Ovary (tissue), 9 donors: ENCODE data around the gene ITIH1. TPM values are rescaled to one million over a fixed set of nuclear protein-coding genes. Genes with fewer than 3 reads are reported as not detected.

Experiments used
- DNase-seq, 5 donors: peaks; one replicate each; pipeline ENCODE4 v3.0.0-alpha.2; 2019 to 2020
- H3K27ac ChIP-seq, 2 donors: fragments of 200-600 bp; one replicate each; pipeline versions ENCODE4 v1.5.1 to v1.8.0; 2019 to 2022
- H3K27me3 ChIP-seq: fragments of 200-600 bp; one replicate; pipeline ENCODE4 v1.8.0; 2022
- H3K36me3 ChIP-seq: fragments of 200-600 bp; sonication (generic); one replicate; pipeline ENCODE4 v1.5.1; 2019
- H3K4me1 ChIP-seq: one replicate; pipeline ENCODE4 v1.8.1; 2013; ENCODE audit warnings: mild to moderate bottlenecking, moderate library complexity; ENCODE audit not compliant: insufficient read depth
- H3K4me3 ChIP-seq: fragments of 200-600 bp; sonication (generic); one replicate; pipeline ENCODE4 v1.5.1; 2017
- H3K9me3 ChIP-seq, 2 donors: fragments of 200-600 bp in 1 of 2; sonication (generic) in 1 of 2; one replicate each; pipeline versions ENCODE4 v1.5.1 to v1.8.1; 2013 to 2019; ENCODE audit warnings: mild to moderate bottlenecking in 1 of 2, moderate library complexity in 1 of 2
- EP300 ChIP-seq: sonication (generic); formaldehyde crosslinking; IDR thresholded peaks from one replicate; pipeline ENCODE4 v1.6.1; 2017; ENCODE audit warnings: antibody characterized with exemption
- POLR2A ChIP-seq: fragments of 450-650 bp; IDR thresholded peaks from one replicate; pipeline ENCODE4 v1.6.1; 2017; ENCODE audit warnings: antibody characterized with exemption, mild to moderate bottlenecking, moderate library complexity
- WGBS, 3 donors: extraction: QIAGEN DNeasy Blood & Tissue Kit in 1 of 3; methylation state at CpG; one replicate each; pipeline versions ENCODE4 v1.1.5 to v1.1.7; 2013 to 2017; 5-methylcytosine and 5-hydroxymethylcytosine counted together
- intact Hi-C, 4 donors: fragments of 100-400 bp; cut with DNase I; formaldehyde crosslinking; loops; one replicate each; pipeline versions ENCODE4 v1.11.0 to v1.15.1; 2022 to 2023
- polyA plus RNA-seq, 2 donors: library from polyadenylated mRNA; stranded (reverse); fragments of 200-250 nt in 1 of 2; fragments of 350-450 nt in 1 of 2; fragmentation: Illumina TruSeq in 1 of 2; extraction: RNeasy Lipid Tissue Mini Kit (QIAGEN cat#74804) in 1 of 2; gene quantifications; one replicate each; pipeline ENCODE4 v1.2.3, GENCODE V29; 2013 to 2014
- total RNA-seq, 7 donors: library from RNA; depleted of rRNA in 2 of 7; stranded (reverse); fragments of >200 nt in 2 of 7; fragmentation: NEBNext Ultra II Directional in 3 of 7; extraction: Animal tissue kit (Norgen Biotek cat#: 25700) in 3 of 7; gene quantifications; one replicate each; pipeline versions ENCODE4 v1.1.0 to v1.2.4, GENCODE V29; 2016 to 2023
- TF ChIP-seq, protein P1 (sequence below), 3 donors: fragments of 450-650 bp in 2 of 3; fragments of 200-600 bp in 1 of 3; IDR thresholded peaks; one replicate each; pipeline versions ENCODE4 v1.5.1 to v1.8.0; 2016 to 2022; ENCODE audit warnings: antibody characterized with exemption in 3 of 3, mild to moderate bottlenecking in 1 of 3
- donor health status: DM: no; HTN: no; CAD: no; lungs with moderate emphysema.
- donor health status: DM: no; HTN: no; CAD: no.
- donor health status: Bipolar disorder and iron deficiency.
- donor health status: DM: yes; HTN: yes; CAD: no.
- donor health status: DM: no; HTN: no; CAD: no.
- donor health status: DM: yes; HTN: yes; CAD: no.

Gene ITIH1
- total and polyA plus RNA-seq, 9 donors, result 0.42 to 0.79 (median 0.49) TPM; not detected in 5

- TF ChIP-seq EP300 (no peak), POLR2A (no peak)
- TF ChIP-seq, protein P1, sequence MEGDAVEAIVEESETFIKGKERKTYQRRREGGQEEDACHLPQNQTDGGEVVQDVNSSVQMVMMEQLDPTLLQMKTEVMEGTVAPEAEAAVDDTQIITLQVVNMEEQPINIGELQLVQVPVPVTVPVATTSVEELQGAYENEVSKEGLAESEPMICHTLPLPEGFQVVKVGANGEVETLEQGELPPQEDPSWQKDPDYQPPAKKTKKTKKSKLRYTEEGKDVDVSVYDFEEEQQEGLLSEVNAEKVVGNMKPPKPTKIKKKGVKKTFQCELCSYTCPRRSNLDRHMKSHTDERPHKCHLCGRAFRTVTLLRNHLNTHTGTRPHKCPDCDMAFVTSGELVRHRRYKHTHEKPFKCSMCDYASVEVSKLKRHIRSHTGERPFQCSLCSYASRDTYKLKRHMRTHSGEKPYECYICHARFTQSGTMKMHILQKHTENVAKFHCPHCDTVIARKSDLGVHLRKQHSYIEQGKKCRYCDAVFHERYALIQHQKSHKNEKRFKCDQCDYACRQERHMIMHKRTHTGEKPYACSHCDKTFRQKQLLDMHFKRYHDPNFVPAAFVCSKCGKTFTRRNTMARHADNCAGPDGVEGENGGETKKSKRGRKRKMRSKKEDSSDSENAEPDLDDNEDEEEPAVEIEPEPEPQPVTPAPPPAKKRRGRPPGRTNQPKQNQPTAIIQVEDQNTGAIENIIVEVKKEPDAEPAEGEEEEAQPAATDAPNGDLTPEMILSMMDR (IDR thresholded peaks at IDR 0.05), result no peak
- no peak overlapping the region for H3K27ac ChIP-seq
- no peaks in the 10 kb centered on the region for H3K27me3 ChIP-seq
- no peak for DNase-seq
- no peaks in the 10 kb centered on the region for H3K36me3 ChIP-seq
- H3K4me3 ChIP-seq, result no peak overlapping the region
- 84 to 94% (median 87%) methylated on average over 11 of the region's 11 CpGs for WGBS, 3 donors
- intact Hi-C loops, result no loop called here
- no peaks in the 10 kb centered on the region for H3K4me1 ChIP-seq
- no peaks in the 10 kb centered on the region for H3K9me3 ChIP-seq
These were observed 9.8 kb downstream of the ITIH1 start for GRCh38 chr3:52787246-52787645.

DNA sequence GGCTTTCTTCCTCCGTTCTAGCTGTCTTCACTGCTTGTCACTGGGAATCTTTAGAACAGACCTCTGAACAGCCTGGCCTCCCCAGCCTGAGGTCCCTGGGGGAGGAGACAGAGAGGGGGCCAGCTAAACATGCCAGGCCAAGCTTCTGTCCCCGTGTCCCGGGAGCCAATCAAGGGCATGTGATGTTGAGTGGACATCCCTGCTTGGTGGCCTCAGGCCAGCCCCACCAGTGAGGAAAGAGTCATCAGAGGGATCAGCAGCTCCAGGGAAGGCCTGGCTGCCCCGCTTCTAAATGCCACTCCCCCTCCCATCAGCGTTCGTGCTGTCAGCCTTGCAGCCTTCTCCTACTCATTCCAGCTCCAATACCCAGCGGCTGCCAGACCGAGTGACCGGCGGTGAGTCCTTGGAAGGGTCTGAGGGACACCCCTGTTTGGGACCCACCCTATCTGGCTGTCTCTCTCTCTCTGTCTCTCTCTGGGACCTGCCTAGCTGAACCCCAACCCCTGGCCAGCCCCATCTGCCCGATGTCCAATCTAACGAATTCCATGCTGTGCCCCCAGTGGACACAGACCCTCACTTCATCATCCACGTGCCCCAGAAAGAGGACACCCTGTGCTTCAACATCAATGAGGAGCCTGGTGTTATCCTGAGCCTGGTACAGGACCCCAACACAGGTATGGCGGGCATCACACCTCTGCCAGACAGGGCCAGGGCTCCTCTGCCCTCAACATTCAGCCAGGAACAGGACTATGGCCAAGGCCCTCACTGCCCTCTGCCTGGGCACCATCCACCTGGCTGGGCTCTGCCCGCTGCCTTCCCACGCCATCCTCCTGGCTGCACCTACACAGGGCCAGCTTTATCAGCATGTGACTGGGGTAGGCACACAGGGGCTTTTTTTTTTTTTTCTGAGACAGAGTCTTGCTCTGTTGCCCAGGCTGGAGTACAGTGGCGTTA is 10.6 kb downstream of the ITIH1 start:
- Histone ChIP-seq H3K9me3 (no peaks in the 10 kb centered on the region), H3K27me3 (no peaks in the 10 kb centered on the region), H3K36me3 (no peaks in the 10 kb centered on the region), H3K4me3 (no peak overlapping the region), H3K27ac (no peak overlapping the region), H3K4me1 (no peaks in the 10 kb centered on the region)
- DNase-seq, result no peak
- TF ChIP-seq, protein P1 (IDR thresholded peaks at IDR 0.05), result no peak
- TF ChIP-seq POLR2A (no peak), EP300 (no peak)
- intact Hi-C loops, result no loop called here
- 49 to 66% (median 53%) methylated on average over 17 of the region's 17 CpGs for WGBS, 3 donors

DNA sequence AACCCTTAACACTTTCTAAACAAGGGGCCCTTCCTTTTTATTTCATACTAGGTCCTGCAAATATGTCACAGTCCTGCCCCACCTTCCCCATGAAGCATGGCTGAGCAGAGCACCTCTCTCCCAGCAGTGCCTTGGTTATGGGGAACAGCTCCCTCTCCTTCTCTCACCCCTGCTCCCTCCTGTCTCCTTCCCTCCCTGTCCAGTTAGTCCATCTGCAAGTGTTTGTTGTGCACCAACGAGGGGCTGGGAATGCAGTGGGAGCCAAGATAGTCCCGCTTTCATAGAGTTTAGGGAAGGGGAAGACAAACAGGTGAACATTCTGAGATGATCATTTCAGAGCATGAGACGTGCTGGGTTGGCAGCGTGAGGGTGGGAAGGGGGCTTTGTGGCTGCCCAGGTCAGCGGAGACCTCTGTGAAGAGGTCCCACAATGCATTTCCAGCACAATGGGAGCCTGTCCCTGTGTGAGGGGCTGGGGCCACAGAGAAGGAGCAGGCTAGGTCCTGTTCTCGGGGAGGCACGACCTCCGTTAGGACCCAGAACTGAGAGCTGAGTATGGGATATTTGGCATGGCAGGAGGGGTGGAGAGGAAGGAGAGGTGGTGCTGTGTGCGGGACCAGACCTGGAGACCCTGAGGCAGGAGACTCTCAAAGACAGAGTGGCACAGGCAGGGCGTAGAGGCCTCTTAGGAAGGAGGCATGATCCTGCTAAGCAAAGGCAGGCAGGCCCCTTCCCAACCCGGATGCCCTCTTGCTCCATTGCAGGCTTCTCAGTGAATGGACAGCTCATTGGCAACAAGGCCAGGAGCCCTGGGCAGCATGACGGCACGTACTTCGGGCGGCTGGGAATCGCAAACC is 11.7 kb downstream of the ITIH1 start:
- no peak for DNase-seq
- Histone ChIP-seq H3K36me3 (no peaks in the 10 kb centered on the region), H3K9me3 (no peaks in the 10 kb centered on the region), H3K4me3 (no peak overlapping the region), H3K27me3 (no peaks in the 10 kb centered on the region), H3K4me1 (no peaks in the 10 kb centered on the region), H3K27ac (no peak overlapping the region)
- intact Hi-C loops, result no loop called here
- WGBS, 3 donors, result 77 to 84% (median 82%) methylated on average over 16 of the region's 16 CpGs
- no peak for TF ChIP-seq EP300
- no peak for TF ChIP-seq POLR2A
- TF ChIP-seq, protein P1 (IDR thresholded peaks at IDR 0.05), result no peak

- Histone ChIP-seq H3K9me3 (no peaks in the 10 kb centered on the region), H3K4me1 (no peaks in the 10 kb centered on the region), H3K4me3 (no peak overlapping the region), H3K36me3 (no peaks in the 10 kb centered on the region), H3K27ac (no peak overlapping the region), H3K27me3 (no peaks in the 10 kb centered on the region)
- DNase-seq, result no peak
- 82 to 92% (median 86%) methylated on average over 4 to 6 of the region's 6 CpGs for WGBS, 3 donors
- TF ChIP-seq EP300 (no peak), POLR2A (no peak)
- TF ChIP-seq, protein P1 (IDR thresholded peaks at IDR 0.05), result no peak
- intact Hi-C loops, result no loop called here
These were observed 12.3 kb downstream of the ITIH1 start for GRCh38 chr3:52789746-52790040.
